Activated B cell treated with CpG ODN at 0.5 μM for 24 hours (primary cell): ENCODE data around the gene NFKBIE. TPM values are rescaled to one million over a fixed set of nuclear protein-coding genes. Genes with fewer than 3 reads are reported as not detected.
"Not testable (repeated sequence)": the region's sequence is repeated elsewhere in the genome, so short reads cannot be mapped to it uniquely, and the experiment has no call there.

Experiments used
- ATAC-seq: fragments of 200-7000 bp; cut with Tn5 transposase; one replicate; pipeline ENCODE4 v1.10.0; 2021; ENCODE audit warnings: low read depth, mild to moderate bottlenecking, moderate library complexity
- CTCF ChIA-PET: fragments of 350-600 bp; sonication (Branson Sonifier 250); formaldehyde crosslinking; loops from one replicate; lab custom pipeline; 2021; ENCODE audit warnings: antibody characterized with exemption; lab: Charles Lee
- POLR2A ChIA-PET: fragments of 350-600 bp; sonication (Branson Sonifier 250); formaldehyde crosslinking; loops from one replicate; lab custom pipeline; 2021; ENCODE audit warnings: antibody characterized with exemption; lab: Charles Lee
- DNase-seq: peaks from one replicate; pipeline ENCODE4 v3.0.0; 2022
- H3K27ac Mint-ChIP-seq: one replicate; pipeline ENCODE4 v1.8.0; 2020; ENCODE audit warnings: mixed read lengths
- H3K27me3 Mint-ChIP-seq: one replicate; pipeline ENCODE4 v1.8.0; 2021; ENCODE audit warnings: mixed read lengths
- H3K36me3 Mint-ChIP-seq: one replicate; pipeline ENCODE4 v1.8.0; 2021; ENCODE audit warnings: low read depth, mixed read lengths
- H3K4me1 Mint-ChIP-seq: one replicate; pipeline ENCODE4 v1.8.0; 2021; ENCODE audit warnings: mixed read lengths
- H3K4me3 Mint-ChIP-seq: one replicate; pipeline ENCODE4 v1.8.0; 2020; ENCODE audit warnings: mild to moderate bottlenecking, mixed read lengths
- H3K9me3 Mint-ChIP-seq: one replicate; pipeline ENCODE4 v1.8.0; 2020; ENCODE audit warnings: mixed read lengths
- intact Hi-C: fragments of 100-400 bp; cut with micrococcal nuclease; formaldehyde crosslinking; loops from one replicate; pipeline ENCODE4 v1.15.1; 2024
- total RNA-seq: library from RNA; stranded (reverse); gene quantifications from 2 replicates; pipeline ENCODE4 v1.2.3, GENCODE V29; 2022
- TF ChIP-seq, protein P1 (sequence below): fragments of 200-600 bp; IDR thresholded peaks from one replicate; pipeline ENCODE4 v1.8.0; 2022; ENCODE audit warnings: antibody characterized with exemption, mild to moderate bottlenecking

Gene NFKBIE, protein sequence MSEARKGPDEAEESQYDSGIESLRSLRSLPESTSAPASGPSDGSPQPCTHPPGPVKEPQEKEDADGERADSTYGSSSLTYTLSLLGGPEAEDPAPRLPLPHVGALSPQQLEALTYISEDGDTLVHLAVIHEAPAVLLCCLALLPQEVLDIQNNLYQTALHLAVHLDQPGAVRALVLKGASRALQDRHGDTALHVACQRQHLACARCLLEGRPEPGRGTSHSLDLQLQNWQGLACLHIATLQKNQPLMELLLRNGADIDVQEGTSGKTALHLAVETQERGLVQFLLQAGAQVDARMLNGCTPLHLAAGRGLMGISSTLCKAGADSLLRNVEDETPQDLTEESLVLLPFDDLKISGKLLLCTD
- total RNA-seq: 94.7 and 99.2 TPM in 2 replicates

DNA sequence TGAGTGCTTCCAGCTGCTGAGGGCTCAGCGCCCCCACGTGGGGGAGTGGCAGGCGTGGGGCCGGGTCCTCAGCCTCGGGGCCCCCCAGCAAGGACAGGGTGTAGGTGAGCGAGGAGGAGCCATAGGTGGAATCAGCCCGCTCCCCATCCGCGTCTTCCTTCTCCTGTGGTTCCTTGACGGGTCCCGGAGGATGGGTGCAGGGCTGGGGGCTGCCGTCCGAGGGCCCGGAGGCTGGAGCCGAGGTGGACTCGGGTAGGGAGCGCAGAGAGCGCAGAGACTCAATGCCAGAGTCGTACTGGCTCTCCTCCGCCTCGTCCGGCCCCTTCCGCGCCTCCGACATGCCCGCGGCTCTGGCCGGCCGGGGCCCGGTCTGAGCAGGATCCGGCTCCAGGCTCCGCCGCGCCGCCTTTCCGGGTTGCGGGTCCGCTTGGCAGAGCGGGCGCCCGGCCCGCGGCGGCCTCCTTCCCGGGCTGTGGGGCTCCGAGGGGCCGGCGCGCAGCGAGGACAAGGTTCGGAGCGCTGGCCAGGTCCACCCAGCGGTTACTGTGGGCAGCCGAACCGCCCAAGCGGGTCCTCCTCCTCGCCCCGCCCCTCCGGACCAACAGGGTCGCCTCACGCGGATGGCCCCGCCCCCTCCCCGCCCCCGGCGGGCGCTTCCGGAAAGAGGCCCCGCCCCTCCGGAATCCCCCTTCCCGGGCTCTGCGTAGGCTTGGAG, at the start of gene NFKBIE:
Gene NFKBIE (minus strand): TSS at position 545 of the 715 bp plus-strand sequence. CDS start 205 bp downstream, at position 340.
- CTCF ChIA-PET: interaction anchor here (1.1 to 3.2 kb wide), 7 partner anchors 11 to 92 kb away, joined by 3 to 12 read pairs (median 5); partner anchors contain the start of genes AARS2 and HSP90AB1
- peak; percentile 50 for ATAC-seq
- intact Hi-C loops: loop anchor here (1.0 to 10.0 kb wide), 9 partner anchors 8 to 1700 kb away; partner anchors contain the start of genes CDC5L, LRRC73, MRPL14 and POLR1C
- POLR2A ChIA-PET: interaction anchor here (0.6 to 13.7 kb wide), 10 partner anchors 10 to 1385 kb away, joined by 3 to 549 read pairs (median 5); partner anchors contain the start of genes HSP90AB1, RPL7L1, SLC29A1 and SLC35B2
- TF ChIP-seq, protein P1, sequence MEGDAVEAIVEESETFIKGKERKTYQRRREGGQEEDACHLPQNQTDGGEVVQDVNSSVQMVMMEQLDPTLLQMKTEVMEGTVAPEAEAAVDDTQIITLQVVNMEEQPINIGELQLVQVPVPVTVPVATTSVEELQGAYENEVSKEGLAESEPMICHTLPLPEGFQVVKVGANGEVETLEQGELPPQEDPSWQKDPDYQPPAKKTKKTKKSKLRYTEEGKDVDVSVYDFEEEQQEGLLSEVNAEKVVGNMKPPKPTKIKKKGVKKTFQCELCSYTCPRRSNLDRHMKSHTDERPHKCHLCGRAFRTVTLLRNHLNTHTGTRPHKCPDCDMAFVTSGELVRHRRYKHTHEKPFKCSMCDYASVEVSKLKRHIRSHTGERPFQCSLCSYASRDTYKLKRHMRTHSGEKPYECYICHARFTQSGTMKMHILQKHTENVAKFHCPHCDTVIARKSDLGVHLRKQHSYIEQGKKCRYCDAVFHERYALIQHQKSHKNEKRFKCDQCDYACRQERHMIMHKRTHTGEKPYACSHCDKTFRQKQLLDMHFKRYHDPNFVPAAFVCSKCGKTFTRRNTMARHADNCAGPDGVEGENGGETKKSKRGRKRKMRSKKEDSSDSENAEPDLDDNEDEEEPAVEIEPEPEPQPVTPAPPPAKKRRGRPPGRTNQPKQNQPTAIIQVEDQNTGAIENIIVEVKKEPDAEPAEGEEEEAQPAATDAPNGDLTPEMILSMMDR: no peak
- DNase-seq: peak; percentile 99
- peaks cover 77% of the 10 kb centered on the region for H3K4me1 Mint-ChIP-seq
- peak within 1 kb of the TSS; percentile 100 for H3K4me3 Mint-ChIP-seq
- H3K27me3 Mint-ChIP-seq: peaks cover 4% of the 10 kb centered on the region
- H3K36me3 Mint-ChIP-seq: peaks cover 47% of the 10 kb centered on the region
- no peaks in the 10 kb centered on the region for H3K9me3 Mint-ChIP-seq
- peak within 1 kb of the TSS; percentile 99 for H3K27ac Mint-ChIP-seq

DNA sequence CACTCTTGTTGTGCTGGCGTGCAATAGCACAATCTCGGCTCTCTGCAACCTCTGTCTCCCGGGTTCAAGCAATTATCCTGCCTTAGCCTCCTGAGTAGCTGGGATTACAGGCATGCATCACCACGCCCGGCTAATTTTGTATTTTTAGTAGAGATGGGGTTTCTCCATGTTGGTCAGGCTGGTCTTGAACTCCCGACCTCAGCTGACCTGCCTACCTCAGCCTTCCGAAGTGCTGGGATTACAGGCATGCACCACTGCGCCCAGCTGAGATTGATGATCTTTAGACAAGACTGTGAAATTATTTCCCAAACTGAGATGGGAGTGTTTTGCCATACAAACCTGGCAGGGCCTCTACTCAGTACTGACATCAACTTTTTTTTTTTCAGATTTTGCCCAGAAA, 49.3 kb upstream of the NFKBIE start:
- intact Hi-C loops, DNase-seq, H3K9me3 Mint-ChIP-seq, H3K27ac Mint-ChIP-seq, H3K4me3 Mint-ChIP-seq, ATAC-seq, POLR2A ChIA-PET: not testable (repeated sequence)
- CTCF ChIA-PET: interaction anchor here (0.8 to 1.5 kb wide), 3 partner anchors 46 to 58 kb away, joined by 3 to 5 read pairs (median 4); no protein-coding TSS in a partner anchor
- Mint-ChIP-seq H3K27me3 (peaks cover 19% of the 10 kb centered on the region), H3K4me1 (peaks cover 14% of the 10 kb centered on the region), H3K36me3 (peaks cover 24% of the 10 kb centered on the region)

DNA sequence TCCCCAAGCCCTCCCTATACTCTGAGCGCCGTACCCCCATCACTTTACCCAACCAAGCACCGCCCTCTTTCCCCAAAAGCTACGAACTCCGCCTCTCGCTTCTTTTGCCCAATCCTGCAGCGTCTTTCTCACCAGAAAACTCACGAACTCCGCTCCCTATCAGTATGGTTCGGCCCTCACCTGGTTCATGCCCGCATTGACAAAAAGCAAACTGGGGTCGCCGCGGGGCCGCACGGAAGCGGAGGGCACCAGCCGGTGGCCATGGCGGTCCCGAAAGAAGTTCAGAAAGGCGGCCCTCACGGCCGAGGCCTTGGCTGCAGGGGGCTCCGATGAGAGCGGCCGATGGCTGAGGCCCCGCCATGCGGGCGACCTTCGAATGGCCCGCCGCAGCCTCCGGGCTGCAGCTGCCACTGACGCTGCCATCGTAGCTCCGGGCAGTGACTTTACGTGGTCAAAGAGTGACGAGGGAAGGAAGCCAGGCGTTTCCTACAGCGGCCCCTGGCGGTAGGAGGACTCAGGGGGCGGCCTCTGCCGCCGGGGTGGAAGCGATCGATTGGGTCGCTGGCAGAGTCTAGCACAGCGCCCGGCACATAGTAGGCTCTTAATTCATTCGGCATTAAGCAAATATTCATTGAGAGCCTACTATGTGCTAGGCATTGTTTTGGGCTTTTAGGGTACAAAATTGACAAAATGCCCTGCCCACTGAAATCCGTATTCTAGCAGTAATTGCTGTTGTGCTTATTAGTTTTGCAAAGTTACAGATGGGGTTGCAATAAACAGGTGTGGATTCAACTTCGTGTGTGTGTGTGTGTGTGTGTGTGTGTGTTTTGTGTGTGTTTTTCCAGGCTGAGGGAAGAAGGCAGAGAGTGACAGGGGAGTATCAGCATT, 47.8 kb upstream of the NFKBIE start, which contains the start of gene AARS2:
Gene AARS2 (minus strand): TSS at position 447 of the 888 bp plus-strand sequence. CDS start 24 bp downstream, at position 423.
- POLR2A ChIA-PET: interaction anchor here (0.7 to 2.0 kb wide), 6 partner anchors 15 to 141 kb away, joined by 3 to 18 read pairs (median 4); partner anchors contain the start of genes CDC5L, HSP90AB1 and SLC35B2
- ATAC-seq: peak; percentile 96
- CTCF ChIA-PET: interaction anchor here (0.7 to 1.4 kb wide), 11 partner anchors 9 to 684 kb away, joined by 3 to 6 read pairs (median 3); partner anchors contain the start of gene GTPBP2
- TF ChIP-seq, protein P1: peak; percentile 85
- Mint-ChIP-seq H3K4me1 (peaks cover 14% of the 10 kb centered on the region), H3K27me3 (peaks cover 6% of the 10 kb centered on the region), H3K27ac (peak within 1 kb of the TSS; percentile 91), H3K36me3 (peaks cover 37% of the 10 kb centered on the region), H3K9me3 (no peaks in the 10 kb centered on the region), H3K4me3 (peak within 1 kb of the TSS; percentile 96)
- peak; percentile 94 for DNase-seq
- intact Hi-C loops: loop anchor here (1.0 to 2.0 kb wide), 6 partner anchors 44 to 598 kb away; partner anchors contain the start of genes HSP90AB1, MRPL14, SLC29A1 and TMEM63B

DNA sequence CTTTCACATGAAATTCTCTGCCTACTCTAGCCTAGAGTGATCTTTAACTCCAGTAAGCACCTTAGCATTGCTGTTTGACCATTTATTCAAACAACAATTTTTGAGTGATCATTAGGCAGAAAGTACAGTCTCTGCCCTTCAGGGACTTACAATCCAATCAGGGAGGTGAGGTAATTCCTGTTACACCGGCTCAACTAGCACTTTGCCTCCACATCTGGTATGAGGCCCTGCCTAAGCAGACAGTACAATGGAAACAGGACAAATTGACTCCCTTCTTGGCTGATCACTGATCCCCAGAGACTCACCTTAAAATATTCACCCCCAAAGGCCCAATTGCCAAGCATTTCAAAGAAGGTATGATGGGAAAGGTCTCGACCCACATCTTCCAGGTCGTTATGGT, 46.4 kb upstream of the NFKBIE start:
- ChIA-PET CTCF (interaction anchor here (2.0 kb wide), 1 partner anchor 44 kb away, joined by 6 read pairs; no protein-coding TSS in a partner anchor), POLR2A (interaction anchor here (0.6 to 2.0 kb wide), 2 partner anchors 65 to 74 kb away, joined by 6 to 18 read pairs; partner anchors contain the start of gene HSP90AB1)
- no peaks in the 10 kb centered on the region for H3K27me3 Mint-ChIP-seq
- H3K36me3 Mint-ChIP-seq: peaks cover 51% of the 10 kb centered on the region
- ATAC-seq (no peak), DNase-seq (no peak)
- peaks cover 14% of the 10 kb centered on the region for H3K4me1 Mint-ChIP-seq
- H3K4me3 Mint-ChIP-seq: peak overlapping the region; percentile 96
- intact Hi-C loops: loop anchor here (2.0 kb wide), 2 partner anchors 43 to 65 kb away; partner anchors contain the start of gene HSP90AB1
- TF ChIP-seq, protein P1: no peak
- no peak overlapping the region for H3K27ac Mint-ChIP-seq
- H3K9me3 Mint-ChIP-seq: no peaks in the 10 kb centered on the region
